ENCODE results near the gene HTD2.
"Not testable (repeated sequence)": the region's sequence is repeated elsewhere in the genome, so short reads cannot be mapped to it uniquely, and the experiment has no call there.

Gene HTD2

GRCh38 chr3:58305882-58306711, at the start of gene HTD2, which contains the start of gene RPP14:
HTD2 (plus strand) TSS chr3:58306520; CDS start chr3:58317614, 11,094 bp downstream.
RPP14 (plus strand) TSS chr3:58306245; CDS start chr3:58310330, 4,085 bp downstream.
- peak; percentile 97 for DNase-seq (ENCODE audit: low spot score)

GRCh38 chr3:58258392-58259055, 47.8 kb upstream of the HTD2 start:
- no peak for DNase-seq (ENCODE audit: low spot score)

DNA sequence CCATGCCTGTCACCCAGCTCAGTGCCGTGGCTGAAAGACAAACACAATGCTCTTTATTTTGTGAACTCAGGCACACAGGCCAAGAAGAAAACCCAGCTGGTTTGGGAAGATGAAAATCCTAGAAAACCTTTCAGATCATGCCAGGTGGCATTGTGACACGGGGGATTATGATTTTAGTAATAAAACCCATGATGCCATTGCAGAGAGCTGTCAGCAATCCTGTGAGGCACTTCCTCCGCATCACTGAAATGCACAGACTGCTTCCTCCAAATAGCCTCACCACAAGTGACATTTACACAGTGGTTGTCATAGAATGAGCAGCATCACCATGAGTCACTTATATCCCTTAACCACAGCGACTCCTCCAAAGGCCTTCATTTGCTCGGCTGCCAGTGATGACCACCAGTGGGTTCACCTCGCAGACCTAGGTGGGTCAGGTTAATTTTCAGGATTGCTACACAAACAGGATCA, 46.0 kb upstream of the HTD2 start:
- DNase-seq (ENCODE audit: low spot score) = peak; percentile 16

GRCh38 chr3:58260733-58261132, 45.6 kb upstream of the HTD2 start:
- no peak for DNase-seq (ENCODE audit: low spot score)

DNA sequence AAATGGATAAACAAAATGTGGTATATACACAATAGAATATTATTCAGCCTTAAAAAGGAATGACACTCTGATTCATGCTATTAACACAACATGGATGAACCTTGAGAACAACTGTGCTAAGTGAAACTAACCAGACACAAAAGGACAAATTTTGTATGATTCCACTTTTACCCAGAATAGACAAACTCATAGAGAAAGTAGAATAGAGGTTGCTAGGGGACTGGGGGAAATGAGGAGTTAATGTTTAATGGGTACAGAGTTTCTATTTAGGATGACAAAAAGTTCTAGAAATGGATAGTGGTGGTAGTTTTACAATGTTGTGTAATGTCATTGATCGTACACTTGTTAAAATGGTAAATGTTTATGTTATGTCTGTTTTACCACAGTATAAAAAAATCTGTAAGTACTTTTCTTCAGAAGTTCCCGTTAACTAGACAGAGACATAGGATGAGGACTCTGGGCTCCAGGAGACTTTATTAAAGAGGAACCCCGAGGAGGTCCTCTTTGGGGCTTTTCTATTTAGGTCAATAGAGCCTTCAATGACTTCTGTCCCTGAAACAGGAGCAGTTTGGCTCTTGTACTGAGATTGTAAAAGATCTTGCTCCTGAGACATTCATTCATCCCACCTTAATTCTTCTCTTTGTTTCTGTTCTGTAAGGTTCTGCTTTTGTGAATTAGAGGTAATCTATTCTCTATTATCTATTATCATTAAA, 44.2 kb upstream of the HTD2 start:
- DNase-seq (ENCODE audit: low spot score) = no peak

DNA sequence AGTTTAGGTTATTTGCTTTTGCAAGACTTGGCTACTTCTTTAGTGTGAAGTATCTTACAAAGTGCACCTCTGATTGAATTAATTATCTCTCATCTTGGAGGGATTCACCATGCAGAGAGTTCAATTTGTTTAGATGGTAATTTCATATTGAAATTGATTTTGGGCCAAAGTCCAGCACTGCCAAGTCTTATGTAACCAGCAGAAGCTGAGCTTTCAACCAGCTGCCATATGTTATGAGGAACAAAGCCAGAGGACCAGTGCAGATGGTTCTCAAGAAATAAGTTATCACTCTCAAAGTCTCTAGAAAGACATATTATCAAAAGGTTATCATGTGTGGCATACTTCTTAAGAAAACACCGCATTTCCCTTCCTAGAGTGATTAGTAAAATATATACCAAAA, 39.7 kb upstream of the HTD2 start:
- no peak for DNase-seq (ENCODE audit: low spot score)

GRCh38 chr3:58267543-58267942, 38.8 kb upstream of the HTD2 start:
- DNase-seq (ENCODE audit: low spot score) = not testable (repeated sequence)

DNA sequence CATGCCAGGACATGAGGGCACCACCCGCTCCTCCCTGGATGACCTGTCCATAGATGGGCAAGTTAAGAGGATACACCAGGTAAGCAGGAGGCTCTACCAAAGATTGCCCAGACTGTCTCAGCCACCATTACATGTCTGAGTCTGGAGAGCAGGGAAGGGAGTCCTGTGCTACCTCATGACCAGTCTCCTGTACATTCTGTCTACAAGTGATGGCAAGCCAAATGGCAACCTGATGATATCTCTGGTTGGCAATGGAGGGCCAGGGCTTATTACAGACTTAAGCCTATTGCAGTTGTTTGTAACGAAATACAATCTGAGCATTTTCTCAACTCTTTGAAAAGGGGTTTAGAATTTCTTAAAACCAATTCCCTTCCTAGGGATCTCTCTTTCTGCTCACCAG, 37.0 kb upstream of the HTD2 start:
- no peak for DNase-seq (ENCODE audit: low spot score)

DNA sequence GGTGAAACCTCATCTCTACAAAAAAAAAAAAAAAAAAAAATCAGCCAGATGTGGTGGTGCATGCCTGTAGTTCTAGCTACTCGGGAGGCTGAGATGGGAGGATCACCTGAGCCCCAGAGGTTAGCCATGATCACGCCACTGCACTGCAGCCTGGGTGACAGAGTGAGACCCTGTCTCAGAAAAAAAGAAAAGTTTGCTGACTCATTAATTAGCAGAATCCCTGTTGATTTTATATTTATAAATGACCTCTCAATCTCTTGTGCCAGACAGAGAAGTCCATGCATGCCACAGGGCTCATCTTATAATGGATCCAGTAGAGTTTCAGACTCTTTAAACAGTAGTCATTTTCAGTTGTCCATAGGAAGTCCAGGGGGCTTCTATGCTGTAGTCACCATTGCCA, 35.8 kb upstream of the HTD2 start:
- no peak for DNase-seq (ENCODE audit: low spot score)

DNA sequence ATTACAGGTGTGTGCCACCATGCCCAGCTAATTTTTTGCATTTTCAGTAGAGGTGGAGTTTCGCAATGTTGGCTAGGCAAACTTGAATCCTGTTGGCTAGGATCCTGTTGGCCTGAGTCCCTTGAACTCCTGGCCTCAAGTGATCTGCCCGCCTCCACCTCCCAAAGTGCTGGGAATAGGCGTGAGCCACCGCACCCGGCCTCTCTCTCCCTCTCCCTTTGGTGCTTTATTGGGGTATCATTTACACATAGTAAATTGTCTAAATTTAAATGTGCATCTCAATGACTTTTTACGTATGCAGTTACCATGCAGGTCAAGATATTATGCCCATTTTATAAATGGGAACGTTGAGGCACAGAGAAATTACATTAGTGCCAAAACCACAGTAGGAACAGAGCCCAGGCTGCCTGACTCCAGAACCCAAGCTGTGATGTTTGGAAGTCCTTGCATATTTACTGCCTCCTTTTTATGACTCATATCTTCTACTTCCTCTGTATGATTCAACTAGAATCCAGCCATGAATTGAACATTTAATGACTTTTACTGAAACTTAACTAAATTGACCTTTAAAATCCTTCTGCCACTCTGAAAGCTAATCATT, 34.3 kb upstream of the HTD2 start:
- peak; percentile 31 for DNase-seq (ENCODE audit: low spot score)

DNA sequence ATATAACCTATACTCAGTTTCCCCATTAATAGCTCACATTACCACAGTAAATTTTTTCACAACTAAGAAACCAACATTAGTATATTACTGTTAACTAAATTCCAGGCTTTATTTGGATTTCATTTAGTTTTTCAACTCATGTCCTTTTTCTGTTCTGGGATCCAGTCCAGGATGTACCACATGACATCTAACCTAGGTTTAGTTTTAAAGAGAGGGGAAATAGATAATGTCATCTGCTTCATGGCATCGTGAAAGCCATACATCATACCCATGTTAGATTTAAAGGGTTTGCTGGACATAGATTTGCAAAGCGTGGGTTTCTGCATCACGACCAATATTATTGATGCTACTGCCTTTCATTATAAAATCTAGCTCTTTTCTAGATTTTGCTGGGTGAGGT, 33.4 kb upstream of the HTD2 start:
- no peak for DNase-seq (ENCODE audit: low spot score)

DNA sequence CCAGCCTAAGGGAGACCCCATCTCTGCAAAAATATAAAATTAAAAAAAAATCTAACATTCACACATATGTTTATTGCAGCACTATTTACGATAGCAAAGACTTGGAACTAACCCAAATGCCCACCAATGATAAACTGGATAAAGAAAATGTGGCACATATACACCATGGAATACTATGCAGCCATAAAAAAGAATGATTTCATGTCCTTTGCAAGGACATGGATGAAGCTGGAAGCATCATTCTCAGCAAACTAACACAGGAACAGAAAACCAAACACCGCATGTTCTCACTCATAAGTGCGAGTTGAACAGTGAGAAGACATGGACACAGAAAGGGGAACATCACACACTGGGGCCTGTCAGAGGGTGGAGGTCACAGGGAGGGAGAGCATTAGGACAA, 33.0 kb upstream of the HTD2 start:
- not testable (repeated sequence) for DNase-seq (ENCODE audit: low spot score)

DNA sequence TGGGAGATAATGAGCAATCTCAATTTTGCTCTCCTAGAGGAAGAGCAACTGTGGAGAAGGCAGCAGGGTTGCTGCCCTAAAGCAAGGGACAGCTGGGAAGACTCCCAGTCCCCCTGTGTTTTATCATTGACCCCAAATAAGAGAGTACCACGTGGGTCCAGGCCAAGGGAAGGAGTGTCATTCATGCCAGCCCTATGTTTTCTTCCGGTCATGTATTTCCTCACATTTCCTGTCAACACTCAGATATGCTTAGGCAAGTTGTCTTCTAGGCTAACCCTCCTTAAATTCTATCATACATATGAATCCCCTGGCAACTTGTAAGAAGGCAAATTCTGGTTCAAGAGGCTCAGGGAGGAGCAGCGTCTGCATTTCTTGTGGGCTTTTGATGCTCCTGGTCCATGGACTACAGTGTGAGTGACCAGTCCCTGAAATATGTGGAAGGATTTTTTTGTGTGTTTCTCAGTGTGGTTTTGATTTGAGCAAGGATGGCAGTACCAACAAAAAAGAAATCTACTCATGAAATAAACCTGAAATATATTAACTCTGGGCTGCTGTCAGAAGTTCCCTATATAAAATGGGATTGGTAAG, 32.2 kb upstream of the HTD2 start:
- DNase-seq (ENCODE audit: low spot score) = no peak

DNA sequence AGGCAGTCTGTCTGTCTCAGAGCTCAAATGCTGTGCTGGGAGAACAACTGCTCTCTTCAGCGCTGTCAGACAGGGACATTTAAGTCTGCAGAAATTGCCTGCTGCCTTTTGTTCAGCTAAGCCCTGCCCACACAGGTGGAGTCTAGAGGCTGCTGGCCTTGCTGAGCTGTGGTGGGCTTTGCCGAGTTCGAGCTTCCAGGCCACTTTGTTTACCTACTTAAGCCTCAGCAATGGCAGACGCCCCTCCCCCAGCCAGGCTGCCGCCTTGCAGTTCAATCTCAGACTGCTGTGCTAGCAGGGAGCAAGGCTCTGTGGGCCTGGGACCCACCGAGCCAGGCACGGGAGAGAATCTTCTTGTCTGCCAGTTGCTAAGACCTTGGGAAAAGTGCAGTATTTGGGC, 25.3 kb upstream of the HTD2 start:
- no peak for DNase-seq (ENCODE audit: low spot score)

- DNase-seq (ENCODE audit: low spot score) = no peak
These were observed 21.0 kb upstream of the HTD2 start for GRCh38 chr3:58285334-58285733.

DNA sequence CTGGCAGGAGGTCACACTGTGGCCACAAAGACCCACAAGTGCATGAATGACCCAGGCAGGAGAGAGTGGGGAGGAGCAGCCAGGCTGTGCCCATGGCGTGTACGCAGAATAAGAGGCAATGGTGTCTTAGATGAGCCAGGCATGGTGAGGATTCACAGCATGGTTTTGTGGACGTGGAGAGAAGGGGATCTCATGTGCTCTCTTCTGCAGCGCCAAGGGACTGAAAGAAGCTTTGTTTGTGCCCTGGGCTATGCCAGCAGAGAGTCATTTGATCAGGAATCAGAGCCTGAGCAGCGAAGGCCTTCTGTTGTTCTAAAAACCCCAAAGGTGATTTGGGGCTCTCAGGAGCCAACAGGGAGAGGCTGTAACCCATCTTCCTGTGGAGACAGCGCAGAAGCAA, 19.0 kb upstream of the HTD2 start:
- DNase-seq (ENCODE audit: low spot score) = no peak

GRCh38 chr3:58288011-58288728, 18.1 kb upstream of the HTD2 start:
- DNase-seq (ENCODE audit: low spot score) = no peak

GRCh38 chr3:58288964-58289613, 17.2 kb upstream of the HTD2 start:
- not testable (repeated sequence) for DNase-seq (ENCODE audit: low spot score)

GRCh38 chr3:58290446-58290845, 15.9 kb upstream of the HTD2 start:
- not testable (repeated sequence) for DNase-seq (ENCODE audit: low spot score)

DNA sequence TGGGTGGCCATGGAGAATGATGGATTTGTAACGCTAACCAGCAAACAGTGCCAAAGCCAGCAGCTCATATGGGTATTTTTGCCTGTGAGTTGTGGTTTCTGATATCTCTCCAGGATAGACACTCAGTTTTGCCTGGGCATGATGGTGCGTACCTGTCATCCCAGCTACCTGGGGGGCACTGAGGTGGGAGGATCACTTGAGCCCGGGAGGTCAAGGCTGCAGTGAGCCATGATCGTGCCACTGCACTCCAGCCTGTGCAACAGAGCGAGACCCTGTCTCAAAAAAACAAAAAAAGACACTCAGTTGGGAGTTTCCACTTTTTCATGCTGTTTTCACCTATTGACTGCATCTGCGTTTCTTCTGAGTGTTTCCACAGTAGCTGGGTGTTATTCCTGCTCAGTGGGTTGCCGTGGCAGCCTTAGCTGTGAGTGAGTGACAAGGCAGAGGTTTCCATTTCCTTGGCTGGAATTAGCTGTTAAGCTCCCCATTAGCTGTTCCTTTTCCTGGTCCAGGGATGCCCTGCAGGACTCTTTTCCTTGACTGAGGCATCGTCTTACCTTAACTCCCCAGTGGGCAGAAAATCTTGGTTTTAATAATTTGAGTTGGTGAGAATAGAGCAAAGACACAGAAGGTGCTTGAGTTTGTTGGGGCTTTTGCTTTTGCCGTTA, 14.5 kb upstream of the HTD2 start:
- DNase-seq (ENCODE audit: low spot score) = no peak
